SW480 (cell line): ENCODE results near the gene CAPN7.

ENCODE experiments used
- DNase-seq: peaks from one replicate; pipeline ENCODE4 v3.0.0-alpha.2; 2016; ENCODE audit warnings: low spot score

CAPN7 gene

DNA sequence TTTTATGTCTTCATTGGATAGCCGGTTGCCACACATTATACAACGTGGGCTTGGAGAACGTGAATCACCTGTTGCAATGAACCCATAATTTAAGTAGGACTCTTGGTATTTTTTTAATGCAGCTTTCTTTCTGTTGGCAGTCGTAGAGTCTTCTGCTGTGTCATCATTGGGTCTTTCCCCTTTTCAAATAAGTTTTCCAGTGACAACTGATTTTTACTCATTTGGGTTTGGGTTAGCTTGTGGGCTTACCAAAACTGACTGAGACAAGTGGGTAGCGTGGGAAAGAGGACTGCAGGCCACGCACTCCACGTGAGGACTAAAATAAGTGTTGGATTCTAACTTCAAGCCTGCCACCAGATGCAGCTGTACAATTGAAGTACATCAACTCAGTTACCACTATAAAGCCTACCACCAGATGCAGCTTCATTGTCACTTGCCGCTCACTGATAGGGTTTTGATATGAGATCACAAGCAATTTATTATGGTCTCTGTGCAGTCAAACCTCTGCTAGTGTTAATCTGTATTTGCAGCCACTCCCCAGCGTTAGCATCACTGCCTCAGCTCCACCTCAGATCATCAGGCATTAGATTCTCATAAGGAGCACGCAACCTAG is 6.4 kb upstream of the CAPN7 start:
- DNase-seq, result no peak

DNA sequence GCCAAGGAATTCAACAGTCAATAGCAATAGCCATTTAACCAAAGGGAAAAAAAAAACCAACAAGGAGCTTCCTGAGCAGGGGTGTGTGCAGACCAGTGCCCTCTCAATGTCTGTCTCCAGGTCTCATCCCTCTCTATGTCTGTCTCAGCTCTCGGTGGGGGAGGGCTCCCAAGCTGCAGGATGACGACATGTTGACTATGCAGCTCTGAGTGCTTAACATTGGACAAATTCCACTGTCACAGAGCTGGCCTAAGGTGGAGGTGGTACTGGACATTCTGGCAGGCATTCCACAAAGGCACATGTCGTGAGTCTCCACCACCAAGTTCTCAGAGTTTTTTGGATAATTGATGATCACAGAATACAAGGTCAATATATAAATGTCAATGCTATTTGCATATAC is 2.0 kb upstream of the CAPN7 start:
- no peak for DNase-seq

- no peak for DNase-seq
Measured at GRCh38 chr3:15205482-15205933, 538 bp upstream of the CAPN7 start.

DNA sequence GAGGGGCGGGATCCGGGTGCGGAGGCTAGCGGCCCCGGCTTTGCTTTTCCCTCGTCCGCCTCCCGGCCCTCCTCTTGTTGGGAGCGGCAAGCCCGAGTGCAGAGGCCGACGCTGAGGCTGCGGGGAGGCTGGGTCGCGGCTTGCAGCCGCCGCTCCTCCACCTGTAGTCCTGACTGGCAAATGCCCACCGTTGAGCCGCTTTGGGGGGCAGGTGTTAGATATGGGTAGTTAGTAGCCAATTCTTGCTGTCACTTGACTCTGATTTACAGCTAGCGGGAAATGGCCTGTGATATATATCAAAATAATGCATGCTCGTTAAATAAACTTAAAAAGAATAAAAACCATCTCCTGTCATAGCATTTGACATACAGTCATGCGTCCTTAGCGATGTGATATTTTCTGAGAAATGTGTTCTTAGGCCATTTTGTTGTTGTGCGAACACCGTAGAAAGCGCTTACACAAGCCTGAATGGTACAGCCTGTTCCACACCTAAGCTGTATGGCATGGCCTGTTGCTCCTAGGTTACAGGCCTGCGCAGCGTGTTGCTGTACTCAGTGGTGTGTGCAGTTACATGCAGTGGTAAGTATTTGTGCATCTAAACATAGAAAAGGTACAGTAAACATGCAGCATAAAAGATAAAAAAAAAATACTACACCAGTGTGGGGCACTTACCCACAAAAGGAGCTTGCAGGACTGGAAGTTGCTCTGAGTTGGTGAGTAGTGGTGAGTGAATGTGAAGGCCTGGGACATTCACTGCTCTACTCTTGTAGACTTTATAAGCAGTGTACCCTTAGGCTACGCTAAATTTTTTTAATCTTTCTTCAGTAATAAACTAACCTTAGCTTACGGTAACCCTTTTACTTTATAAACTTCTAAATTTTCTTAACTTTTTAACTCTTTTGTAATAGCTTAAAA is 873 bp downstream of the CAPN7 start:
- peak; percentile 52 for DNase-seq

DNA sequence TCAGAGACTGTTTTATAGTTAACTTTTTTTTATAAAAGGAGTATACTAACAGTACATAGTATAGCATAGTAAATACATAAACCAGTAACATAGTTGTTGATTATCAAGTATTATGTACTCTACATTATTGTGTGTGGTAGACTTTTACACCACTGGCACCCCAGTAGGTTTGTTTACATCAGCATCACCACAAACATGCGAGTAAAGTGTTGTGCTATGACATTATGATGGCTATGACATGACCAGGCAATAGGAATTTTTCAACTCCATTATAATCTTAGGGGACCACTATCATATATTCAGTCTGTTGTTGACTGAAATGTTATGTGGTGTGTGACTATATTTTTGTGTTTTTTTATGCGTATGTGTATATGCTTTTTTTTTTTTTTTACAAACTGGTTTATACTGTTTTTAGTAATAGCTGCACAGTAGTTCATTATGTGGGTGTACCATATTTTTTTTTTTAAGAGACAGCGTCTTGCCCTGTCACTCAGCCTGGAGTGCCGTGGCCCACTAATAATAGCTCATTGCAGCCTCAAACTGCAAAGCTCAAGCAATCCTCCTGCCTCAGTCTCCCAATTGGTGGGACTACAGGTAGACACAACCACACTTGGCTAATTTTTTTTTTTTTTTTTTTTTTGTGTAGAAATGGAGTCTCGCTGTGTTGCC is 1.9 kb downstream of the CAPN7 start:
- peak; percentile 3 for DNase-seq

DNA sequence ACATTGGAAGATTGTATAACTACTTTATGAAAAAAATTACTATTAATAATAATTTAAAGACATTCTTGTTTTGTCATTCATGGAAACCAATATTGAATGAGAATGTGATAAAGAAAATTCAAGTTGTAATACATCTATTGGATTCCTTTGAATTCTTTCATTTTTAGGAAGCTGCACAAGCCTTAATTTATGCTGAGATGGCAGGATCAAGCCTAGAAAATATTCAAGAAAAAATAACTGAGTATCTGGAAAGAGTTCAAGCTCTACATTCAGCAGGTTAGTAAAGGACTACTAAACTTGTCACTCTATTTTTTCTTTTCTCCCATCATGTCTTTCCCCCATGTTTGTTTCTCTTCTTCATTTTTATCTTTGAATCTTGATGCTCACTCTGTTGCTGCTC is 5.9 kb downstream of the CAPN7 start:
- no peak for DNase-seq

GRCh38 chr3:15214758-15215157 is 8.7 kb downstream of the CAPN7 start:
- DNase-seq, result no peak

- DNase-seq, result no peak
Measured at GRCh38 chr3:15215996-15216395, 9.9 kb downstream of the CAPN7 start.

DNA sequence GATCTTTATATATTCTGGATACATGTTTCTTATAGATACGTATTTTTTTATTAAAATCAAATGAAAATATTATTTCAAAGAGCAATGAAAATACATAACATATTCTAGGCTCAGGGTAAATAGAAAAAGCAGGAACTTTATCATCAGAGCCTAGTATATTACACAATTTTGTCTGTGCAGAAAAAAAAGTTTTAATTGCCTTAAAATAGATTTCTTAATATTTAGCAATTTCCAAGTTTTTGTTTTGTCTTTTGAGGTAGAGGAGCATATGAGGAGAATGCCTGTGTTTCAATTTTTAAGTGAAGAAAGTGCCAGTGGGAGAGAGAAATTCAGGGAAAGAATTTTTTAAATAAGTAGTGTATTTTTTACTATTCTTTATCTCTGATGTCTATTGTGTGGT is 10.5 kb downstream of the CAPN7 start:
- DNase-seq, result no peak

DNA sequence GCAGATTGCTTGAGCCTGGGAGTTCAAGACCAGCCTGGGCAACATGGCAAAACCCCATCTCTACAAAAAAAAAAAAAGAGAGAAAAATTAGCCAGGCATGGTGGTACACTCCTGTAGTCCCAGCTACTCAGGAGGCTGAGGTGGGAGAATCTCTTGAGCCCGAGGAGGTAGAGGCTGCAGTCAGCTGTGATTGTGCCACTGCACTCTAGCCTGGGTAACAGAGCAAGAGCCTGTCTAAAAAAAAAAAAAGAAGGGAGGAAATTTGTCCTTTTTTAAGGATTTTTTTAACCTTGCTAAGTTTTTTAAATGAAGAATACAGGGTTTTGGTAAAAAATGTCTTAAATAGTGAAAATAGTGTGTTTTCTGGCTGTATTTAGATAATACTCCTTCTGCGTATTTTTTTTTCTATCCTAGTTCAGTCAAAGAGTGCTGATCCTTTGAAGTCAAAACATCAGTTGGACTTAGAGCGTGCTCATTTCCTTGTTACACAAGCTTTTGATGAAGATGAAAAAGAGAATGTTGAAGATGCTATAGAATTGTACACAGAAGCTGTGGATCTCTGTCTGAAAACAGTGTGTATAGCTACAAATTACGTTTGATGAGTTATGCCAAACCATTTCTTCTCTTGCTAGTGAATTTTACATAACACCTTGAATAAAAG is 11.1 kb downstream of the CAPN7 start:
- no peak for DNase-seq

GRCh38 chr3:15217841-15218267 is 11.8 kb downstream of the CAPN7 start:
- DNase-seq, result no peak

DNA sequence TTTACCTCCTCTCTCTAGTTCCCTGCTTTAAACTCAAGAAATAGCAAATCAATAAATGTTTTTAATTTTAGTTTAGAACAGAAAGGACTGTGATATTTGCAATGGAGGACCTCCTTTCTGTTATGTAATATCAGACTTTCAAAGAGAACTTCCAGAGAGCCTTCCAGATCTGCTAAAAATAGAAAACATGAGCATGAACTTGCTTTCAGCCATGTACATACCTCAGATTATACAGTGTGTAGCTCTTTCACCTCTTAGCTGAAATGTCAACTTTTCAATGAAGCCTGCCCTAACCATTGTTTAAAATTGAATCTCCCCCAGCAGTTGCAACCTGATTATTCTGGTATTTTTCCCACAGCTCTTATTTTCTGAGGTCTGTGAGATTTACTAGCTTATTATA is 12.6 kb downstream of the CAPN7 start:
- no peak for DNase-seq

DNA sequence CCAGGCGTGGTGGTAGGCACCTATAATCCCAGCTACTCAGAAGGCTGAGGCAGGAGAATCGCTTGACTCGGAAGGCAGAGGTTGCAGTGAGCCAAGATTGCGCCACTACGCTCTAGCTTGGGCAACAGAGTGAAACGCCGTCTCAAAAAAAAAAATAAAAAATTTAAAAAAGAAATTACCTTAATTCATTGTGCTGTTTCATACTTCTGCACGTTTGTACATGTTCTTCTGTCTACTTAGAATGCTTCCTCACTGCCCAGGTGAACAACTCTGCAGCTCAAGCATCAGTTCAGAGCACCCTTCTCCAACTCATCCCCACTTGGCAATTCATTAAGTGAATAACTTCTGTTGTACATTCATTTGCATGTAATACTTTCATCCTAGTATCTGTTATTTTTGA is 14.0 kb downstream of the CAPN7 start:
- no peak for DNase-seq

- no peak for DNase-seq
Measured at GRCh38 chr3:15220661-15221060, 14.6 kb downstream of the CAPN7 start.

DNA sequence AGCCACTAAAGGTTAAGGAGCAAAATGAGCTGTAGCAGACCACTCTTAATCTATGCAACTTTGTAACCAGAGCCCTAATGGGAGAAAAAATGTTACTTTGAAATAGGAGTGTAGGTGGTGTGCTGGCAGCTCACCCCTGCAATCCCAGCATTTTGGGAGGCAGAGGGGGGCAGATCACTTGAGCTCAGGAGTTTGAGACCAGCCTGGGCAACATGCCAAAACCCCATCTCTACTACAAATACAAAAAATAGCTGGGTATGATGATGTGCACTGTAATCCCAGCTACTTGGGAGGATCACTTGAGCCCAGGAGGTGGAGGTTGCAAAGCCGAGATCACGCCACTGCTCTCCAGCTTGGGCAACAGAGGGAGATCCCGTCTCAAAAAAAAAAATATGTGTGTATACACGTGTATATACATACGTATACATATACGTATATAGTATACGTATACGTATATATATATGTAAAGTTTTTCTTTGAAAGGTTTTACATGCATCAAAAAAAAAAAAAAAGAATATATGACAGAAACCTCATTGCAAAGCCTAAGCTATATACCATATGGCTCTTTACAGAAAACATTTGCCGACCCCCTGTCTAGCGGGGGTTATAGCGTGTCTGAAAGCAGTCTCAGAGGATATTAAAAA is 15.7 kb downstream of the CAPN7 start:
- DNase-seq, result no peak

DNA sequence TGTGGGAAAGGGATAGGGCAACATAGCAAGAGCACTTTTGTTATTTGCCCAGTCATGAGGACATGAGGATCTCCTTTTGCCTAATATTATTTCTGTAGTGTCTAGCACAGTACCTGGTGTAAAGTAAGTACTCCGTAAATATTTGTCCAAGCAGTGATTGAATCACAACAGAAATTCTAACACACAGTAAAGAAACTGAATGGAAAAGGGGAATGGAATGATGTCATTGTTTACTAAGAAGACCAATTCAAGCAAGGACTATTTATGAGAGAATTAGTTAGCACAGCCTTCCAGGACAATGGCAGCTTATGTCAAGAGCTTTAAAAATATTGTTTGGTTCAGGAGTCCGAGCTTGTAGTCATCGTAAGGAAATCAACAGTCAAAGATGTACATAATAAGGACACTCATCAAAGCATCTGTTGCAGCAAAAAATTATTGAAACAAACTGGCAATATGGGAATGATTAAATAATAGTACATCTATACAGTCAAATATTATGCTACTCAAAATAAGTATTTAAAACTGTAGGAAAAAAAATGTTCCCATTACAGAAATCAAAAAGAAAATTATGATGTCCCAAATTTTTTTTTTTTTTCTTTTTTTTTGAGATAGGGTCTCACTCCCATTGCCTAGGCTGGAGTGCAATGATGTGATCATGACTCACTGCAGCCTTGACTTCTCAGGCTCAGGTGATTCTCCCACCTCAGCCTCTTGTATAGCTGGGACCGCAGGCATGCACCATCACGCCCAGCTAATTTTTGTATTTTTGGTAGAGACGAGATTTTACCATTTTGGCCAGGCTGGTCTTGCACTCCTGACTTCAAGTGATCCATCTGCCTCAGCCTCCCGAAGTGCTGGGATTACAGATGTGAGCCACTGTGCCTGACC is 17.9 kb downstream of the CAPN7 start:
- no peak for DNase-seq

DNA sequence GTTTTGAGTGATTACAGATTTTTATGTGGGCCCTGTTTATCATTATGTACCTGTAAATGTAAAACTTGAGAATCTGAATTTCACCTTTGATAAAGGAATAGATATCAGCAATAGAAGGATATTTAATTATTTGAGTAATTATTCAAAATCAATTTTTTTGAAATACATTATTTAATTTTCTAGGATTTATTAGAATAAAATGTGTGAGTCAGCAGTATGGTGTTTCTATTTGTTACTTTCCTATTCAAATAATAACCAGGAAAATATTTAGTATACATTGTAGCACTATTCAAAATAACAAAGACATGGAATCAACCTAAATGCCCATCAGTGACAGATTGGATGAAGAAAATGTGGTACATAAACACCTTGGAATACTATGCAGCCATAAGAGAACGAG is 22.1 kb downstream of the CAPN7 start:
- no peak for DNase-seq

DNA sequence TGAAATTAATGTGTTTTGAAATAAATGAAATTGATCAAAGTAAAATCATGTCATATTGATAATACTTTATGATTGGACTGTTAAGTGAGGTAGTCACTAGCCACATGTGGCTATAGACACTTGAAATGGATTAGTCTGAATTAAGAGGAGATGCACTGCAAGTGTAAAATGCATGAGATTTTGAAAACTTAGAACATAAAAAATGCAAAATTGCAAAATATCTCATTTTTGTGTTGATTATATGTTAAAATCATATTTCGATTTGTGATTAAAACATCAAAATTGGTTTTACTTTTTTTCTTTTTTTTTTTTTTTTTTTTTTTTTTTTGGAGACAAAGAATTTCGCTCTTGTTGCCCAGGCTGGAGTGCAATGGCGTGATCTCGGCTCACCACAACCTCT is 23.2 kb downstream of the CAPN7 start:
- no peak for DNase-seq

DNA sequence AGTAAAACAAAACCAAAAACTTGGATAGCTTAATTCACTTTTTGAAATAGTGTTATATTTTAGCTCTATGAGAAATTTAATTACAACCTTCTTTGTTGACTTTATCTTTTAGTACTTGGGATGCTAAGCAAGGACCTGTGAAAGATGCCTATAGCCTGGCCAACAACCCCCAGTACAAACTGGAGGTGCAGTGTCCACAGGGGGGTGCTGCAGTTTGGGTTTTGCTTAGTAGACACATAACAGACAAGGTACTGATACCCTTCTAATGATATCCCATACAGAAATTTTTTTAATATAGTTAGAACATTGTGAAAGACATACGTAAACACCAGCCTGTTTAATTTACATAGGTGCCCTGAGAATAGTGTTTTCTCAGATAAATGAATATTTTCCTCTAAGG is 35.3 kb downstream of the CAPN7 start:
- peak; percentile 16 for DNase-seq

DNA sequence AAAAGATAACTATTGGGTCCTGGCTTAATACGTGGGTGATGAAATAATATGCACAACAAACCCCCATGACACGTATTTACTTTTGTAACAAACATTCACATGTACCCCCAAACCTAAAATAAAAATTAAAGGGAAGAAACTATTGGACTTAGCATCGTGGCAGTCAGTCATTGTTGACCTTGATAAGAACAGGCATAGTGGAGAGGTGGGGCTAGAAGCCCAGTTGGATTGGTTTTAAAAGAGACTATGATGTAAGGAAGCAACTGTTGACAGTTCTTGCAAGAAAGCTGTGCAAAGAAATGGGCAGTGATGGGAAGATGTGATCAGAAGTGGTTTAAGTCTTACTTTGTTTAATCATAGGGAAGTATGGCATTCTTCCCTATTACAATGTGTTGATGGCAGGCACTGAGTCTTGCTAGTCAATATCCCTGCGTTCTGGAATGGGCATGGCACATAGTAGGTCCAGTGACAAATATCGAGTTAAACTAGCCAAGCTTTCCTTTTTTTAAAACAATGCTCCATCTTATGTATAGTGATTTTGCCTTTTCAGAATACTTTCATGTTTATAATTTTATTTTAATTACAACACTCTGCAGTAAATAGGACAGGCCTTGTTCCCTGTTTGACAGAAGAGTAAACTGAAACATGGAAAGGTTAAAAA is 37.9 kb downstream of the CAPN7 start:
- no peak for DNase-seq
